ENCODE results near the gene CMSS1. TPM values are rescaled to one million over a fixed set of nuclear protein-coding genes. Genes with fewer than 3 reads are reported as not detected.

CMSS1 gene
- total RNA-seq, 1 donor from 2014 or later: 45.7 TPM

- intact Hi-C loops (cut with micrococcal nuclease): loop anchor here (5.0 kb wide), 1 partner anchor 45 kb away; no protein-coding TSS in a partner anchor
These were observed 340.0 kb downstream of the CMSS1 start for GRCh38 chr3:100157685-100158084.

DNA sequence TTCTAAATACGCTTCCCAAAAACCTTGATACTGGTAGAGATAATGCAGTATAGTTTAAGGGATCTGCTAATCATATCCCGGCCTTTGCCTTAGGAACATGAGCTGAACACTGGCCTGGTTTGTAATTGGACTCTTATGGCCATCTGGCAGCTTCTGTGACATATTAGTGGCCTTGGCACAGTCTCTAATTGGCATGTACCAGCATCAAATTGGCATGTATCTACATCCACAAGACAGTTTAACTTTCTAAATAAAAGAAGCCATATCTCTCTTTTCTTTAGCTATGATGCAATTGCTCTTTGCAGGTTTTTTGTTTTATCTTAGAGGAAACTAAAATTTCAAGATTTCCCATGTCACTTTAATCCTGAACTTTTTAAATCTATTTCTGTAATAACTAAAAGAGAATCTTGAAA lies 341.3 kb downstream of the CMSS1 start:
- intact Hi-C loops (cut with micrococcal nuclease): loop anchor here (5.0 kb wide), 1 partner anchor 43 kb away; no protein-coding TSS in a partner anchor

GRCh38 chr3:100159331-100160153 lies 341.9 kb downstream of the CMSS1 start:
- intact Hi-C loops (cut with micrococcal nuclease): loop anchor here (5.0 kb wide), 1 partner anchor 43 kb away; no protein-coding TSS in a partner anchor

DNA sequence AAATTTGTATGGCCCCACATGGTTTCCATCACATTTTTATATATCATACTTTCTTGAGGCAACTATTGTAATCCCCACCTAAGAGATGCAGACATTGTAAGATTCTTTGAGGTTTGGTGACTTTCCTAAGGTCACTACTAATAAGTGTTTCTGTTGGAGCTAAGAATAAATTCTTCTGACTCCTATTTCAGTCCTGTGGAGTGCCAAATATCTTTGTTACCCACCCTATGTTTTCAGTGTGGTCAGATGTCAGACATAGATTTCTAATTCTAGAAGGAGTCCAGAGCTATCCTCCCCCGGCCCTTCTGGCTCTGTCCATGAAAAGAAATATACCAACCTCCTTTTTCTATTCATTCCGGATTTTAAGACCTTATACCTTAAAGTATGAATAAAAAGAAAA lies 342.9 kb downstream of the CMSS1 start:
- intact Hi-C loops (cut with micrococcal nuclease): no loop called here

GRCh38 chr3:100163787-100164186 lies 346.1 kb downstream of the CMSS1 start:
- intact Hi-C loops (cut with micrococcal nuclease): no loop called here

GRCh38 chr3:100164743-100165142 lies 347.1 kb downstream of the CMSS1 start:
- intact Hi-C loops (cut with micrococcal nuclease): no loop called here

- intact Hi-C loops (cut with micrococcal nuclease): no loop called here
These were observed 348.4 kb downstream of the CMSS1 start for GRCh38 chr3:100165926-100166550.

DNA sequence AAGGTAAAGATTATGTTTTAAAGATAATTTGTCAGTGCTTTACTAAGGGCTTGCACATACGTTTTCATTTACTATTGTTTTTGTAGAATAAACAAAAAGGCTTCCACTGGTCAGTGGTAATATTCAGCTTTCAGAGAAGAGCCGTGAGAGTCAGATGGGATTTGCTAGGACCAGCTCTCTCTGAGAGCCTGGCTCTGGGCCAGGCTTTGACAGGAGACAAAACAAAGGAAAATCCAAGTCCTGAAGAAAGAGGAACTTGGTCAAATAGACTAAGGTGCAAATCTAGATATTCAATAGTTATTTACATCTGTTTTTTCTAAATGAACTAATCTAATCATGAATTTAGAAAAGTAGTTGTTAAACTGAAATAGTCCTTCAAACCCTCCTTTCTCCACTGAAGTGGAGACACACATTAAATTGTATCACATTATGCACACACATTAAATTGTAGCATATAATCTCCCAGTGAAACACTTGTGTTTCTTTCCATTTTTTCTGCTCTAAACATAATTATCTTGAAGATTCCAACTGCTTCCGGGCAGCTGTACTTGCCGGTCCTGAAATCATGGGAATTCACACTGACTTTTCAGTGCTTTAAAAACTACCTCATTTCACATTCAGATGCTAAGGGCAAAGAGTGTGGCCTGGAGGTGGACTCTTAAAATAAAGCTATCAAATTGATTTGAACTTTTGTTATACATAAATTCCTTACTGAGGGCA lies 351.7 kb downstream of the CMSS1 start:
- intact Hi-C loops (cut with micrococcal nuclease): no loop called here

DNA sequence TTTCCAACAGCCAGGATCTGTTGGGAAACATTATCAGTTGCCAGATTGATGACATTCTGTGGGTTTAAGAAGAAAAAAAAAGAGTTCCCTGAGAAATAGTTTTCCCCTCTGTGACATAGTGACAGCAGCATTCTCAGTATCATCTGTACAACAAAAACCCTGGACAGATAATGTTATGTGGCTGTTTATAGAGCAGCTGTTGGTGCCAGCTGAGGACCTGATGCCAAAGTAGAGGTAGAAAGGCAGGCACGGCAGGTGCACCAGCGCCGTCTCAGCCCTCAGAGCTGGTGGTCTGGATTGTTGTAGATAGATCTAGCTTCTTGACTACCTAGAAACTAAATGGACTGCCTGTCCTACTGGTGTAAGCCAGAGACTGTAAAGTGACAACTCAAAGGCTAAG lies 352.8 kb downstream of the CMSS1 start:
- intact Hi-C loops (cut with micrococcal nuclease): no loop called here

DNA sequence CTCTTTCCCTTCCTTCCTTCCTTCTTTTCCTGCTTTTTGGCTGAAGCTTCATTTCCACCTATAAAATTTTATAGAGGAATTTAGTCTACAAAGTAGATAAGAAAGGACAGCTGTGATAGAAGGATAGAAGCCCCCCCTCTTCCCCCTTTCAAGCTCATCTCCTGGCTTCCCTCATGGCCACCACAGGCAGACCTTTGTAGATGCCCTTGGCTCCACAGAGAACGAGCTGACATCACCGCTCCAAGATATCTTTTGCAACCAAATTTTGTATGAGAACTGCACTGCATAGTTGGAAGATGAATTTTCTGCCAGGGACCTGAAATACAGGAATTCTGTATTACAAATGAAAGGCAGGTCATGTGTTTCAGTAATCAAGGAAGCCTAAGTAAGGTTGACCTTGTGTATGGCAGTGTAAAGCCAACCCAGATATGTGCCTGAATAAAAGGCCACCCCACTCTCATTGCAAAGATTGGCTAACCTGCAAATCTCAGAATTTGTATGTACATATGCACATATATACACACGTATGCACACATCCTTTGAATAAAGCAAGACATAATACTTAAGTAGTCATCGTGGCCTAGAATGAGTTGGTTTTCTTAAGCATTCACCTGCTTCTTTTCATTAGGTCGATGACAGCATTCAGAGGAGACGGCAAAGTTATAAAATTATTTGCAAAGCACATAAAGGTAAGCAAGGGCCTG lies 353.7 kb downstream of the CMSS1 start:
- intact Hi-C loops (cut with micrococcal nuclease): no loop called here

GRCh38 chr3:100173961-100174360 lies 356.3 kb downstream of the CMSS1 start:
- intact Hi-C loops (cut with micrococcal nuclease): no loop called here

GRCh38 chr3:100175637-100176280 lies 358.1 kb downstream of the CMSS1 start:
- intact Hi-C loops (cut with micrococcal nuclease): no loop called here

DNA sequence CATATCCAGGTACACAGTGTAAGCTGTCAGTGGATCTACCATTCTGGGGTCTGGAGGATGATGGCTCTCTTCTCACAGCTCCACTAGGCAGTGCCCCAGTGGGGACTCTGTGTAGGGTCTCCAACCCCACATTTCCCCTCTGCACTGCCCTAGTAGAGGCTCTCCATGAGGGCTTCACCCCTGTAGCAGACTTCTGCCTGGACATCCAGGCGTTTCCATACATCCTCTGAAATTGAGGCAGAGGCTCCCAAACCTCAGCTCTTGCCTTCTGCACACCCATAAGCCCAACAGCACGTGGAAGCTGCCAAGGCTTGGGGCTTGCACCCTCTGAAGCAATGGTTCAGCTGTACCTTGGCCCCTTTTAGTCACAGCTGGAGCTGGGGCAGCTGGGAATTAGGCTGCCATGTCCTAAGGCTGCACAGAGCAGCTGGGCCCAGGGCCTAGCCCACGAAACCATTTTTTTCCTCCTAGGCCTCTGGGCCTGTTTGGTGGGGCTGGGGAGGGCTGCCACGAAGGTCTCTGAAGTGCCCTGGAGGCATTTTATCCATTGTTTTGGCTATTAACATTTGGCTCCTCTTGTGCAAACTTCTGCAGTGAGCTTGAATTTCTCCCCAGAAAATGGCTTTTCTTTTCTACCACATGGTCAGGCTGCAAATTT lies 362.2 kb downstream of the CMSS1 start:
- intact Hi-C loops (cut with micrococcal nuclease): no loop called here

DNA sequence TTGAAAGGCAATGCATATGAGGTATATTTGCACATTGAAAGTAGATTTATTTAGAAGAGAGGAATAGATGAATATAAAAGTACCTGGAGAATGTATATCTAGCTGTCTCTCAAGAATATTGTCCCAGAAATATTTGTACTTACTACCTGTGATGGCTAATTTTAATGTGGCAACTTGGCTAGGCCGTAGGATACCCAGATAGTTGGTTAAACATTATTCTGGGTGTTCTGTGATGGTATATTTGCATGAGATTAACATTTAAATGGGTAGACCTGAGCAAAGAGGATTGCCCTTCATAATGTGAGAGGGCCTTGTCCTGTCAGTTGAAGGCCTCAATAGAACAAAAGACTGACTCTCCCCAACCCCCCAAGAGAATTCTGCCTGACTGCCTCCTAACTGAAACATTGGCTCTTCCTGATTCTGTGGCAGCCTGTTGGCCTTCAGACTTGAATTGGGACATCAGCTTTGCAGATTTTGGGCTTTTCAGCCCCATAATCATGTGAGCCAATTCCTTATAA lies 366.0 kb downstream of the CMSS1 start:
- intact Hi-C loops (cut with micrococcal nuclease): no loop called here

DNA sequence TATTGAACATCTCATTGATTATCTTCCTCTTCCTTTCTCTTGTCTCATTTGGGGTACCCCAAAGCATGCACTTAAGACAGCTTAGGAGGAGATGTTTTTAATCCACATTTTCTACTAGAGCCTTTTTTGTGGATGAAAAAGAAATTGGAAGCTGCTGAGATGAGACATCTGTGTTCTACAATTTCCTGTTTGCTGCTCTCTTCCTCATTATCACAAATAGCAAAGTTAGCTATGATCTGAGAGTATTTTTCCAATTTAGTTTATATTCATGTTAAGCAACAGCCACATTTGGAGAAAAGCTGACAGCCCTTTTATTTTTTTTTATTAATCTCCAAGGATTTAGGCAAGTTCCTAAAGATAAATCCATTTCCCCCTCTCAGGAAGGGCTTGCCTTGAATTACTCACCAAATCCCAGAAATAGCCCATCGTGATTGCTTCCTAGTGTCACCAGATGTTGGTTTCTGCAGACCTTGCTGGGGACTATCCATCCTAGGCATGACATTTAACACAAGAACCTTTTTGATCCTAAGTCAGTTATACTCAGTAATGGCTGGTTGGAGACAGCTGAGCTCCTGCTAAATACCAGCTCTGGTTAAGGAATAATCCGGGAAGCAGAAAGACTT lies 367.4 kb downstream of the CMSS1 start:
- intact Hi-C loops (cut with micrococcal nuclease): no loop called here

- intact Hi-C loops (cut with micrococcal nuclease): no loop called here
These were observed 368.2 kb downstream of the CMSS1 start for GRCh38 chr3:100185847-100186246.

DNA sequence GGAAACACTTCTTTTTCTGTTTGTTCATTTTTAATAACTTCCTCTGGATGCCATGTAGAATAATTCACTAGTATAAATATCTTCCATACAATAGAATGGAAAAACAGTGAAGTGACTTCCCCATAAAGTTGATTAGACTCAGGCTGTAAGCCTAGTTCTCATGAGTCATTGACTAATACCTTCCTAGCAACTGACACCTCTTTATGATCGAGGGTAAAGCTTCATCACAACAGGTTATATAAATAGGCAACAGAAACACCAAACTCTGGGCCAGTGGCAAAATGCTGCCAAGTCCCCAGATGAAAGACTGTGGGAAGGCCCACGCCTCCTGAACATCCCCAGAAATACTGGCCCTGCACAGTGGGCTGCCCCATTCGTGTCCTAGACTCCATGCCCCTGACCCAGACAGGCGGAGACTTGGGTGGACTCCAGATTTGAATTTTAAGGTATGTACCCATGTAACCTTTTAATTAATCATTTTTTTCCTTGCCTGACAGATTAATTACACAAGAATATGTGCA lies 371.8 kb downstream of the CMSS1 start:
- intact Hi-C loops (cut with micrococcal nuclease): no loop called here

GRCh38 chr3:100195375-100195774 lies 377.7 kb downstream of the CMSS1 start:
- intact Hi-C loops (cut with micrococcal nuclease): no loop called here

DNA sequence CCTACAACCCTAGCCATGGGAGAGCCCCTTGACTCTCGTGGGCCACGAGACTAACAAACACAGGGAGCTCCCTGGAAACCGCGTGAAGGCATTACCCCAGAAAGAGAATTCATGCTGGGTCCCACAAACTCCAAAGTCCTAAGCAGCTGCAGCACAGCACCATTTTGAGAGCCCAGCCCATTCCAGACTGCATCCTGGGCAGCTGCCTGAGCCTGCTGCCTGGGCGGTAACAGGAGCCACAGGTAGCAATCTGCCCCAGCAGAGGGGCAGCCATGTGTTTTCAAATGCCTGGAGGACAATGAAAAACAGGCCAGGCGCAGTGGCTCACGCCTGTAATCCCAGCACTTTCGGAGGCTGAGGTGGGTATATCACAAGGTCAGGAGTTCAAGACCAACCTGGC lies 380.2 kb downstream of the CMSS1 start:
- intact Hi-C loops (cut with micrococcal nuclease): no loop called here

Data from T-helper 1 cell treated with Interleukin-12 subunit alpha and Interleukin-12 subunit beta and Interleukin-4 antibody, amounts not matched to agents 30 ng/mL and 1 ng/mL, for 36 hours (primary cell).